Stomach (tissue), 9 donors: ENCODE results near the gene KRT1. TPM values are rescaled to one million over a fixed set of nuclear protein-coding genes. Genes with fewer than 3 reads are reported as not detected.

Experiments
- DNase-seq, 2 donors: peaks; one replicate each; pipeline versions ENCODE4 v3.0.0 to v3.0.0-alpha.2; 2013 to 2019
- H3K27ac ChIP-seq, 5 donors: fragments of 200-600 bp in 4 of 5; sonication (generic) in 4 of 5; one replicate each; pipeline ENCODE4 v1.5.1; 2013 to 2019; ENCODE audit warnings: mild to moderate bottlenecking in 1 of 5, moderate library complexity in 1 of 5
- H3K27me3 ChIP-seq, 3 donors: fragments of 200-600 bp; sonication (generic); one replicate each; pipeline ENCODE4 v1.5.1; 2017 to 2019; ENCODE audit warnings: mixed run types in 1 of 3
- H3K36me3 ChIP-seq, 4 donors: fragments of 200-600 bp; sonication (generic); 1 replicate in 3 of 4; 2 replicates in 1 of 4; pipeline ENCODE4 v1.5.1; 2016 to 2019
- H3K4me1 ChIP-seq, 4 donors: fragments of 200-600 bp; sonication (generic); one replicate each; pipeline ENCODE4 v1.5.1; 2016 to 2019
- H3K4me3 ChIP-seq, 4 donors: fragments of 200-600 bp; sonication (generic) in 3 of 4; one replicate each; pipeline ENCODE4 v1.5.1; 2016 to 2019; ENCODE audit warnings: mild to moderate bottlenecking in 1 of 4
- H3K9me3 ChIP-seq, 4 donors: fragments of 200-600 bp; sonication (generic); one replicate each; pipeline ENCODE4 v1.5.1; 2016 to 2019
- CTCF ChIP-seq, 7 experiments: fragments of 450-650 bp in 4 of 7; fragments of 200-600 bp in 3 of 7; sonication (generic) in 3 of 7; IDR thresholded peaks; one replicate each; pipeline ENCODE4 v1.5.1; 2016 to 2019; ENCODE audit warnings: antibody characterized with exemption in 7 of 7, control low read depth in 2 of 7, mild to moderate bottlenecking in 1 of 7
- EP300 ChIP-seq: sonication (generic); formaldehyde crosslinking; IDR thresholded peaks from one replicate; pipeline ENCODE4 v1.6.1; 2017; ENCODE audit warnings: antibody characterized with exemption
- POLR2A ChIP-seq, 4 donors: fragments of 450-650 bp; IDR thresholded peaks; one replicate each; pipeline ENCODE4 v1.6.1; 2016; ENCODE audit warnings: antibody characterized with exemption in 4 of 4, control low read depth in 2 of 4, mild to moderate bottlenecking in 1 of 4, moderate library complexity in 1 of 4
- POLR2AphosphoS5 ChIP-seq, 3 donors: sonication (generic); formaldehyde crosslinking; IDR thresholded peaks; one replicate each; pipeline ENCODE4 v1.6.1; 2016; ENCODE audit warnings: antibody characterized with exemption in 3 of 3
- WGBS, 5 donors: extraction: QIAGEN DNeasy Blood & Tissue Kit in 3 of 5; methylation state at CpG; one replicate each; pipeline versions ENCODE4 v1.1.5 to v1.1.7; 2013 to 2018; 5-methylcytosine and 5-hydroxymethylcytosine counted together
- intact Hi-C: fragments of 100-400 bp; cut with DNase I; formaldehyde crosslinking; loops from one replicate; pipeline ENCODE4 v1.15.1; 2023; ENCODE audit warnings: low total_unique reads
- polyA plus RNA-seq, 3 donors: library from polyadenylated mRNA; stranded (reverse); fragments of 200-250 nt; gene quantifications; one replicate each; pipeline ENCODE4 v1.2.3, GENCODE V29; 2013
- total RNA-seq, 5 donors: library from RNA; depleted of rRNA; stranded (reverse); fragments of >200 nt; gene quantifications; one replicate each; pipeline versions ENCODE4 v1.1.0 to v1.2.3, GENCODE V29; 2014 to 2016
- donor health status: healthy with polysubstance abuse.
- donor health status: Bipolar disorder and iron deficiency.
- donor health status: healthy.

The KRT1 gene
- total and polyA plus RNA-seq, 8 donors, result 0.37 to 27.8 (median 7.6) TPM; not detected in 5

GRCh38 chr12:52679875-52680274, 332 bp downstream of the KRT1 start:
- TF ChIP-seq EP300 (no peak), POLR2A (IDR thresholded peaks at IDR 0.05) (no peak), CTCF (IDR thresholded peaks at IDR 0.05) (no peak), POLR2AphosphoS5 (IDR thresholded peaks at IDR 0.05) (no peak)
- no peaks in the 10 kb centered on the region for H3K36me3 ChIP-seq
- no peaks in the 10 kb centered on the region for H3K4me1 ChIP-seq
- intact Hi-C loops, result no loop called here
- no peak for DNase-seq
- 68 to 93% (median 78%) methylated on average over 5 of the region's 5 CpGs for WGBS, 5 donors
- H3K4me3 ChIP-seq, result no peak overlapping the region
- peaks cover 0 to 30% (median 0%) of the 10 kb centered on the region in 3 donors for H3K27me3 ChIP-seq
- no peak overlapping the region for H3K27ac ChIP-seq
- no peaks in the 10 kb centered on the region for H3K9me3 ChIP-seq

DNA sequence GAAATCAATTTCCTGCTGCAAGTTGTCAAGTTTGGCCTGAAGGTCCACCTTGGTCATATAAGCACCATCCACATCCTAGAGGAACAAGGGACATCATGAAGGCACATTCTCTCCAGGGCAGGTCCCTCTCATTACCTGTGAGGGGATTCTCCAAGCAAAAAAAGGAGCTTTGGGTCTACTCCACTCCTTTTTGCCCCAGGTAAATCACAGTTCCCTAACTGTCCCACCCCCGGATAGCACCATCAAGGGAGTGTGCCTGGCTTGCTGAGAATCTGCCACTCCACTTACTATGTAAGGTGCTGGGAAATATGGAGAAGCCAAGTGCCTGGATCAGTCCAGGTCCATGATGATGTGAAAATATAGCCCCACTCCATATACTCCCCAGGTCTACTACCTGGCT, 2.5 kb downstream of the KRT1 start:
- 81 to 100% (median 90%) methylated on average over 1 of the region's 1 CpG for WGBS, 5 donors
- intact Hi-C loops, result no loop called here
- TF ChIP-seq POLR2AphosphoS5 (IDR thresholded peaks at IDR 0.05) (no peak), POLR2A (IDR thresholded peaks at IDR 0.05) (no peak), EP300 (no peak), CTCF (IDR thresholded peaks at IDR 0.05) (no peak)

GRCh38 chr12:52677126-52677525, 3.1 kb downstream of the KRT1 start:
- DNase-seq, result no peak
- TF ChIP-seq POLR2A (IDR thresholded peaks at IDR 0.05) (no peak), POLR2AphosphoS5 (IDR thresholded peaks at IDR 0.05) (no peak)
- Histone ChIP-seq H3K4me1 (no peaks in the 10 kb centered on the region), H3K9me3 (no peaks in the 10 kb centered on the region), H3K4me3 (no peak overlapping the region), H3K36me3 (no peaks in the 10 kb centered on the region), H3K27ac (no peak overlapping the region), H3K27me3 (peaks cover 0 to 27% (median 0%) of the 10 kb centered on the region in 3 donors)
- intact Hi-C loops, result no loop called here
- 77 to 88% (median 82%) methylated on average over 5 of the region's 5 CpGs for WGBS, 5 donors

More for the DNA sequence above, 2.5 kb downstream of the KRT1 start:
- Histone ChIP-seq H3K9me3 (no peaks in the 10 kb centered on the region), H3K36me3 (no peaks in the 10 kb centered on the region), H3K4me3 (no peak overlapping the region), H3K27me3 (peaks cover 0 to 27% (median 0%) of the 10 kb centered on the region in 3 donors), H3K27ac (no peak overlapping the region), H3K4me1 (no peaks in the 10 kb centered on the region)
- no peak for DNase-seq

DNA sequence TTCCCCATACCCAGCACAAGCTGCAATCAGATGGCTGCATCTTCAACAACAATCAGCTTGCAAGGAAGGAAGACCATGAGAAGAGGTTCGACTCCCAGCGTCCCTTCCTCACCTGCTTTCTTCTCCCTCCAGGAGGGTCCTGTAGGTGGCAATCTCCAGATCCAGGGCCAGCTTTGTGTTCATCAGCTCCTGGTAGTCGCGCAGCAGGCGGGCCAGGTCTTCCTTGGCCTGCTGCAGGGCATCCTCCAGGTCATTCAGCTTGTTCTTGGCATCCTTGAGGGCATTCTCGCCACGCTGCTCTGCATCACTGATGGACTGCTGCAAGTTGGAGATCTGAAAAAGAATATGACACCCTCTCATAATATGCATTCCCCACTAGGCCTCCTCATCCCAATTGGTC, 4.0 kb downstream of the KRT1 start:
- H3K27me3 ChIP-seq, result peaks cover 0 to 27% (median 0%) of the 10 kb centered on the region in 3 donors
- H3K4me1 ChIP-seq, result no peaks in the 10 kb centered on the region
- no peaks in the 10 kb centered on the region for H3K36me3 ChIP-seq
- H3K27ac ChIP-seq, result no peak overlapping the region
- no peaks in the 10 kb centered on the region for H3K9me3 ChIP-seq
- no peak overlapping the region for H3K4me3 ChIP-seq
- WGBS, 5 donors, result 83 to 92% (median 89%) methylated on average over 7 of the region's 7 CpGs
- TF ChIP-seq POLR2AphosphoS5 (IDR thresholded peaks at IDR 0.05), result no peak
- TF ChIP-seq EP300, result no peak
- TF ChIP-seq POLR2A (IDR thresholded peaks at IDR 0.05), result no peak
- no peak for TF ChIP-seq CTCF (IDR thresholded peaks at IDR 0.05)
- no peak for DNase-seq
- intact Hi-C loops, result no loop called here

DNA sequence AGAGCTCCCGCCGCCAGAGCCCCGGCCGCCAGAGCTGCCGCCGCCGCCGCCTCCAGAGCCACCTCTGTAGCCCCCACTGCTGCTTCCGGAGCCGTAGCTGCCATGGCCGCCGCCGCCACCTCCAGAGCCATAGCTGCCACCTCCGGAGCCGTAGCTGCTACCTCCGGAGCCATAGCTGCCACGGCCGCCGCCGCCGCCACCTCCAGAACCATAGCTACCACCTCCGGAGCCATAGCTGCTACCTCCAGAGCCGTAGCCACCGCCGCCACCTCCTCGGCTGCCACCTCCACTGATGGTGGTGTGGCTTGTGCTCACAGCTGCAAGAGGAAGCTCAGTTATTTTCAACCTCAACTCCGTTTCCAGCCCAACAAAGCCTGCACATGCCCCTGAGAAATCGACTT, 4.9 kb downstream of the KRT1 start:
- intact Hi-C loops, result no loop called here

More for the DNA sequence above, 4.9 kb downstream of the KRT1 start:
- DNase-seq, result no peak
- no peak overlapping the region for H3K27ac ChIP-seq
- TF ChIP-seq POLR2AphosphoS5 (IDR thresholded peaks at IDR 0.05) (no peak), CTCF (IDR thresholded peaks at IDR 0.05) (no peak), EP300 (no peak), POLR2A (IDR thresholded peaks at IDR 0.05) (no peak)
- 90 to 96% (median 95%) methylated on average over 18 to 28 of the region's 28 CpGs for WGBS, 5 donors
- H3K4me1 ChIP-seq, result no peaks in the 10 kb centered on the region
- no peak overlapping the region for H3K4me3 ChIP-seq
- no peaks in the 10 kb centered on the region for H3K36me3 ChIP-seq
- H3K27me3 ChIP-seq, result peaks cover 0 to 25% (median 0%) of the 10 kb centered on the region in 3 donors
- H3K9me3 ChIP-seq, result no peaks in the 10 kb centered on the region
